ENCODE results near the gene SLC29A3. TPM values are rescaled to one million over a fixed set of nuclear protein-coding genes. Genes with fewer than 3 reads are reported as not detected.

Gene SLC29A3
- polyA plus RNA-seq, 1 experiment = 7.2 TPM

GRCh38 chr10:71316056-71316785 is 2.8 kb upstream of the SLC29A3 start:
- Histone ChIP-seq H3K27me3 (ENCODE audit: control insufficient read depth, insufficient read depth, low read length) (no peaks in the 10 kb centered on the region), H3K36me3 (ENCODE audit: control insufficient read depth, insufficient read depth, low read length) (no peaks in the 10 kb centered on the region), H3K4me3 (ENCODE audit: low read depth, low read length) (no peak overlapping the region)
- no peak for DNase-seq (ENCODE audit: low read depth)
- TF ChIP-seq, protein P1, sequence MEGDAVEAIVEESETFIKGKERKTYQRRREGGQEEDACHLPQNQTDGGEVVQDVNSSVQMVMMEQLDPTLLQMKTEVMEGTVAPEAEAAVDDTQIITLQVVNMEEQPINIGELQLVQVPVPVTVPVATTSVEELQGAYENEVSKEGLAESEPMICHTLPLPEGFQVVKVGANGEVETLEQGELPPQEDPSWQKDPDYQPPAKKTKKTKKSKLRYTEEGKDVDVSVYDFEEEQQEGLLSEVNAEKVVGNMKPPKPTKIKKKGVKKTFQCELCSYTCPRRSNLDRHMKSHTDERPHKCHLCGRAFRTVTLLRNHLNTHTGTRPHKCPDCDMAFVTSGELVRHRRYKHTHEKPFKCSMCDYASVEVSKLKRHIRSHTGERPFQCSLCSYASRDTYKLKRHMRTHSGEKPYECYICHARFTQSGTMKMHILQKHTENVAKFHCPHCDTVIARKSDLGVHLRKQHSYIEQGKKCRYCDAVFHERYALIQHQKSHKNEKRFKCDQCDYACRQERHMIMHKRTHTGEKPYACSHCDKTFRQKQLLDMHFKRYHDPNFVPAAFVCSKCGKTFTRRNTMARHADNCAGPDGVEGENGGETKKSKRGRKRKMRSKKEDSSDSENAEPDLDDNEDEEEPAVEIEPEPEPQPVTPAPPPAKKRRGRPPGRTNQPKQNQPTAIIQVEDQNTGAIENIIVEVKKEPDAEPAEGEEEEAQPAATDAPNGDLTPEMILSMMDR (IDR thresholded peaks at IDR 0.05; ENCODE audit: insufficient read depth, low read depth, low read length) = no peak
- ChIA-PET CTCF (interaction anchor here (0.7 to 8.4 kb wide), 13 partner anchors 14 to 579 kb away, joined by 3 to 106 read pairs (median 4); no protein-coding TSS in a partner anchor), POLR2A (no interaction called here)

DNA sequence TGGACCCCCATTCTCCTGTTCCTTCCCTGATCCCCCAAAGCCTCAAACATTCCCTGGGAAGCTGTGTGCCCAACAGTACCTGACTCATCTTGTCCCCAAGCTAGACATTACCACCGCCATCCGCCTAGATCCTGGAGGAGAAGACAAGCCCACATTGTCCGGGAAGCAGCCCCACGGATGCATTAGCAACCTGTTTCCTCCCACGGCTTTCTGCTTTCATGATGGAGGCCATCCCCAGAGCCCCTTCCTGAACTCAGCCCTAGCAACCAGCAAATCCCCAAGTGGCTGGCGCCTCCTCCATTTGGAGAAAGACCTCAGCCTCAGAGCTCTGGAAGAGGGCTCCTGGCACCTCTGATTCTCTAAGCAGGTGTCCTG is 2.3 kb upstream of the SLC29A3 start:
- ChIA-PET CTCF (interaction anchor here (1.1 to 8.4 kb wide), 10 partner anchors 13 to 579 kb away, joined by 3 to 106 read pairs (median 3); no protein-coding TSS in a partner anchor), POLR2A (no interaction called here)
- TF ChIP-seq, protein P1 (IDR thresholded peaks at IDR 0.05; ENCODE audit: insufficient read depth, low read depth, low read length) = no peak
- no peaks in the 10 kb centered on the region for H3K36me3 ChIP-seq (ENCODE audit: control insufficient read depth, insufficient read depth, low read length)
- no peak overlapping the region for H3K4me3 ChIP-seq (ENCODE audit: low read depth, low read length)
- H3K27me3 ChIP-seq (ENCODE audit: control insufficient read depth, insufficient read depth, low read length) = no peaks in the 10 kb centered on the region
- no peak for DNase-seq (ENCODE audit: low read depth)

DNA sequence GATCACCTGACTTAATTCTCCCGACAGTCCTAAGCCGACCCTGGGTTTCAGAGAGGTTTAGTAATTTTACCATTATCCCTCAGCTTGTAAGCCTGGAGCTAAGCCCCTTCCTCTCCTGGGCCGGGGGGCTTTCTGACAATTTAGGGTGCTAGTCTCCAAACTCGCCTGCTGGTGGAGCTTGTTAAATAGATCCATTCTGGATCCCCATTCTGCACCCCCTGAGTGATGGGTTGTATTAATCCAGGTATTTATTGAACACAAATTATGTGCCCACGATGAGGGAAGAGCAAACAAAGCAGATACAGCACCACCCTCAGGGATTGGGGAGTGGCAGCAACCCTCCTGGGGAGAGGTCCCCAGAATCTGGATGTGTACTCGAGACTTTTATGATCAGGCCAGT is 1.3 kb upstream of the SLC29A3 start:
- Histone ChIP-seq H3K27me3 (ENCODE audit: control insufficient read depth, insufficient read depth, low read length) (no peaks in the 10 kb centered on the region), H3K4me3 (ENCODE audit: low read depth, low read length) (no peak overlapping the region), H3K36me3 (ENCODE audit: control insufficient read depth, insufficient read depth, low read length) (no peaks in the 10 kb centered on the region)
- TF ChIP-seq, protein P1 (IDR thresholded peaks at IDR 0.05; ENCODE audit: insufficient read depth, low read depth, low read length) = no peak
- DNase-seq (ENCODE audit: low read depth) = no peak
- ChIA-PET POLR2A (no interaction called here), CTCF (interaction anchor here (1.0 to 8.4 kb wide), 13 partner anchors 10 to 579 kb away, joined by 3 to 106 read pairs (median 6); no protein-coding TSS in a partner anchor)

- Histone ChIP-seq H3K4me3 (ENCODE audit: low read depth, low read length) (peak overlapping the region; percentile 81), H3K36me3 (ENCODE audit: control insufficient read depth, insufficient read depth, low read length) (no peaks in the 10 kb centered on the region), H3K27me3 (ENCODE audit: control insufficient read depth, insufficient read depth, low read length) (no peaks in the 10 kb centered on the region)
- ChIA-PET CTCF (interaction anchor here (0.6 to 8.4 kb wide), 28 partner anchors 8 to 576 kb away, joined by 3 to 106 read pairs (median 6); no protein-coding TSS in a partner anchor), POLR2A (interaction anchor here (0.6 kb wide), 2 partner anchors 52 to 113 kb away, joined by 3 read pairs; no protein-coding TSS in a partner anchor)
- no peak for DNase-seq (ENCODE audit: low read depth)
- TF ChIP-seq, protein P1 (IDR thresholded peaks at IDR 0.05; ENCODE audit: insufficient read depth, low read depth, low read length) = no peak
Observed at GRCh38 chr10:71319800-71320392, 837 bp downstream of the SLC29A3 start.

GRCh38 chr10:71320592-71320991 is 1.5 kb downstream of the SLC29A3 start:
- Histone ChIP-seq H3K36me3 (ENCODE audit: control insufficient read depth, insufficient read depth, low read length) (no peaks in the 10 kb centered on the region), H3K4me3 (ENCODE audit: low read depth, low read length) (no peak overlapping the region), H3K27me3 (ENCODE audit: control insufficient read depth, insufficient read depth, low read length) (no peaks in the 10 kb centered on the region)
- POLR2A ChIA-PET = no interaction called here
- CTCF ChIA-PET = interaction anchor here (1.3 to 8.4 kb wide), 17 partner anchors 8 to 388 kb away, joined by 4 to 106 read pairs (median 10); no protein-coding TSS in a partner anchor
- DNase-seq (ENCODE audit: low read depth) = no peak
- TF ChIP-seq, protein P1 (IDR thresholded peaks at IDR 0.05; ENCODE audit: insufficient read depth, low read depth, low read length) = no peak
